Activated effector memory CD4-positive, alpha-beta T cell treated with anti-CD3 and anti-CD28 coated beads, Interleukin-2, amount 50 U/mL, for 16 hours (primary cell): Measurements from ENCODE around the gene PAK6.
A peak's percentile ranks its signal among the peaks of the same experiment; 100 is the strongest.

Source experiments
- DNase-seq: peaks from one replicate; pipeline ENCODE4 v3.0.0-alpha.2; 2020

PAK6 gene

GRCh38 chr15:40279437-40280141, 40.7 kb downstream of the PAK6 start:
- peak; percentile 90 for DNase-seq

- DNase-seq, result no peak
These were observed 41.6 kb downstream of the PAK6 start for GRCh38 chr15:40280260-40281056.

- no peak for DNase-seq
These were observed 42.4 kb downstream of the PAK6 start for GRCh38 chr15:40281057-40281800.

GRCh38 chr15:40281801-40282146, 42.9 kb downstream of the PAK6 start:
- DNase-seq, result no peak

- peak; percentile 80 for DNase-seq
These were observed 43.4 kb downstream of the PAK6 start for GRCh38 chr15:40282147-40282868.

- DNase-seq, result peak; percentile 78
These were observed 44.2 kb downstream of the PAK6 start, which contains the start of gene ANKRD63 for GRCh38 chr15:40282869-40283614. ANKRD63 (minus strand) TSS chr15:40283064; CDS start chr15:40282586, 478 bp downstream.

- no peak for DNase-seq
These were observed 44.9 kb downstream of the PAK6 start for GRCh38 chr15:40283615-40284300.

GRCh38 chr15:40285151-40285550, 46.3 kb downstream of the PAK6 start:
- no peak for DNase-seq

- no peak for DNase-seq
These were observed 46.7 kb downstream of the PAK6 start for GRCh38 chr15:40285554-40286011.

GRCh38 chr15:40286061-40286532, 47.2 kb downstream of the PAK6 start:
- DNase-seq, result no peak

GRCh38 chr15:40286794-40287193, 47.9 kb downstream of the PAK6 start:
- no peak for DNase-seq

- DNase-seq, result no peak
These were observed 48.6 kb downstream of the PAK6 start for GRCh38 chr15:40287505-40287904.

GRCh38 chr15:40287968-40288367, 49.1 kb downstream of the PAK6 start:
- DNase-seq, result no peak

- no peak for DNase-seq
These were observed 50.4 kb downstream of the PAK6 start for GRCh38 chr15:40289140-40289775.

GRCh38 chr15:40290545-40290917, 51.7 kb downstream of the PAK6 start:
- DNase-seq, result no peak

GRCh38 chr15:40290918-40291574, 52.2 kb downstream of the PAK6 start:
- DNase-seq, result no peak

- DNase-seq, result no peak
These were observed 53.4 kb downstream of the PAK6 start for GRCh38 chr15:40292246-40292645.

GRCh38 chr15:40293006-40293405, 54.1 kb downstream of the PAK6 start:
- no peak for DNase-seq

- DNase-seq, result no peak
These were observed 55.3 kb downstream of the PAK6 start for GRCh38 chr15:40293905-40294895.
